GM19452 (cell line): Measurements from ENCODE around the gene COQ8A.
"Not testable (repeated sequence)": the region's sequence is repeated elsewhere in the genome, so short reads cannot be mapped to it uniquely, and the experiment has no call there.

Experiments
- ATAC-seq: cut with Tn5 transposase; IDR thresholded peaks from one replicate; pipeline ENCODE4 v1.9.1; 2021; ENCODE audit not compliant: unreplicated experiment

The COQ8A gene

GRCh38 chr1:226921504-226921903, 18.6 kb upstream of the COQ8A start:
- no peak for ATAC-seq

DNA sequence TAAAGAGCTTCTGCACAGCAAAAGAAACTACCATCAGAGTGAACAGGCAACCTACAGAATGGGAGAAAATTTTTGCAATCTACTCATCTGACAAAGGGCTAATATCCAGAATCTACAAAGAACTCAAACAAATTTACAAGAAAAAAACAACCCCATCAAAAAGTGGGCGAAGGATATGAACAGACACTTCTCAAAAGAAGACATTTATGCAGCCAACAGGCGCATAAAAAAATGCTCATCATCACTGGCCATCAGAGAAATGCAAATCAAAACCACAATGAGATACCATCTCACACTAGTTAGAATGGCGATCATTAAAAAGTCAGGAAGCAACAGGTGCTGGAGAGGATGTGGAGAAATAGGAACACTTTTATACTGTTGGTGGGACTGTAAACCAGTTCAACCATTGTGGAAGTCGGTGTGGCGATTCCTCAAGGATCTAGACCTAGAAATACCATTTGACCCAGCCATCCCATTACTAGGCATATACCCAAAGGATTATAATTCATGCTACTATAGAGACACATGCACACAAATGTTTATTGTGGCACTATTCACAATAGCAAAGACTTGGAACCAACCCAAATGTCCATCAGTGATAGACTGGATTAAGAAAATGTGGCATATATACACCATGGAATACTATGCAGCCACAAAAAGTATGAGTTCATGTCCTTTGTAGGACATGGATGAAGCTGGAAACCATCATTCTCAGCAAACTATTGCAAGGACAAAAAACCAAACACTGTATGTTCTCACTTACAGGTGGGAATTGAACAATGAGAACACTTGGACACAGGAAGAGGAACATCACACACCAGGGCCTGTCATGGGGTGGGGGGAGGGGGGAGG, 10.6 kb upstream of the COQ8A start:
- not testable (repeated sequence) for ATAC-seq

- ATAC-seq: no peak
These were observed 5.4 kb upstream of the COQ8A start for GRCh38 chr1:226934483-226935237.

DNA sequence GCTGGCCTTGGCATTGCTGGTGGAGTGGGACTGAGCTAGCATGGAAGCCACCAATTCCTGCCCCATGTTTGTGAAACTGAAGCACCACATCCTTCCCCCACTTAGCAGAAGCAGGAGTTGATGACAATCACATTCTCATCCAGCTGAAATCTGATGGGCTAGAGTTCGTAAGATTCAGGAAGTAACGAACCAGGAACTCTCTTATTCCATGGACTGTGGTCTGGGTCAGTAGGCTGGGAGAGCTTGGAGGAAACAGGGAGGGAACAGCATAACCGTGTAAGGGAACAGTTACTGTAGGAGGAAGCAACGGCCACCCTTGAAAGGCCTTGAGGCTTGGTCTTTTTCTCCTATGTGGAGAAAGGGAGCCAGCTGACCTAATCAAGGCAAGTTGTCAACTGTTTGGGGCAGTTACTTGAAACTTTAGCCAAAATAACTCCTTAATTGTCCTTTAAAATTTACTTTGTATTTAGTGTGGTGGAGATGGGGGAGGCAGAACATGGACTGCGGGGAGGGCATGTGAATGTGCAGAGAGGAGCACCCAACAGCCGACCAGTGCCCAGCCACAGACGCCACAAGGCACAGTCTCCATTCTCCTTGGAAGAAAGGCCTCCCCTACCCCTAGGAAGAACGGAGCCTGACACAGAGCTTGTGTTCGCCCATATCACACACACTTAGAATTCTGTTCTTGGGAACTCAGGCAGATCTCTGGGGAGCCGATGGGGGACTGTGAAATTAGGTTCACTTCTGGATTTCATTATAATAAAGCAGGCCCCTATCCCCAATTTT, 2.0 kb upstream of the COQ8A start:
- no peak for ATAC-seq

DNA sequence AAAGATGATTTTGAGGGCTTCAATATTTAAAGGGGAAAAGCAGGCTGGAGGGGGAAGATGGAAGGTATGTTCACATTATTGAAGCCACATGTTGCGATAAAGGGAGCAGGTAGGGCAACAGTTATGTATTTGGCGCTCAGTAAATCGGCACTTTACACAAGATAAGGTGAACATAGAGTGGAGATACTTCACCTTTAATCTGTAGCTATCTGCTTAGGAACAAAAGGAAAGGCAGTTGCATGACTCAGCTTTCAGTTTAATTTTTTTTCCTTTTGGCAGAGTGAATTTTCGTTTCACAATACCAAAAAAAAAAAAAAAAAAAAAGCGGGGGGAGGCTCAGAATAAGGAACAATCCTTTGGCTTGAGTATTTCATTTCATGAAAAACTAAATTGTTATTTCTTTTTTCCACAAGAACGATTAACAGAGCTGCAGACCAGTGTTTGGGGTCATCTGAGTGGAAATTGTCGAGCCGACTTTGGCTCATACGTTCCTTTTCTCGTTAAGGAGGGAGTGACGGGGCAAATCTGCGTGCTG, 1.1 kb upstream of the COQ8A start:
- no peak for ATAC-seq

DNA sequence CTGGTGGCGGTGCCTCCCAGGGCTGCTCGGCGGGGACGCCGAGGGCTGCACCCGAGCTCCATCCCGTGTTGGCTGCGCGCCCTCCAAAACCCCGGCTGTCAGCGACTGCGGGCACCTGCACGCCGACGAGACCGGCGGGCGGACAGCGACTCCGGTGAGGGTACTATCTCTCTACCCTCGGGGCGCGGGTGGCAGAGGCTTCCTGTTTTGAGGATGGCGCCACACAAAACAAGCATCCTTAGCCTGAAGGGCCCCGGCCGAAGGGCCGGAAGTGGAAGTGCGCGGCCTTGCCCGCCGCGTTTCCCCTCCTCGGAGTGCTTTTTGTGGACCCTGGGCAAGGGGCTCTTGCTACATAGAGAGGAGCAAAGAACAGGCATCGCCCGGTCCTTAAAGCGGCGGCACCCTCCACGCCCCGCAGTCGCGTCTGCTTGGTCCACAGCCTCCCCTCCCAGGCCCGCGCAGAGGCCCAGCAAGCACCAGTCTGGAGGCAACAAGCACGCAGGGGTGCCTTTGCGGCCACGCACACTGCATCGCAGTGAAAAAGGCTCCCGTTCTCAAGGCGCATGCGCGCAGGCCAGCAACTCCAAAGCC, 561 bp upstream of the COQ8A start:
- ATAC-seq: peak; percentile 29

- ATAC-seq: no peak
These were observed 643 bp downstream of the COQ8A start for GRCh38 chr1:226940806-226941067.

GRCh38 chr1:226942392-226942791, 2.3 kb downstream of the COQ8A start:
- ATAC-seq: no peak

GRCh38 chr1:226943156-226943555, 3.1 kb downstream of the COQ8A start:
- no peak for ATAC-seq

DNA sequence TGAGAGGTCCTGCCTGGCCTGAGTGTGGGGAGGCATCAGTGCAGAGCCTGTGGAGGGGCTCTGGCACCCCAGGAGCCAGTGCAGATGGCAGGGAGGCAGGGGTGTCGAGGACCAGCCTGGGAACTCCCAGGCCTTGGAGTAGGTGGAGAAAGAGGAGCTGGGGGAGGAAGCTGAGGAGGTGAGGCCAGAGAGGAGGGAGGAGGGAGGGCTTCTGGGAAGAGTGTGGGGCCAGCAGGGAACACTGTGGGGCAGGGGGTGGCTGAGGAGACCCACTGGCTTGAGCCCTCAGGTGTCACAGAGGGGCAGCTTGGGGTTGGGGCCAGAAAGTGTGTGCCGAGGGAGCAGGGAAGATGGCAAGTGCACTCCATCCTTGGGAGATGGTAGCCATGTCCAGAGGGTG, 3.8 kb downstream of the COQ8A start:
- no peak for ATAC-seq

- ATAC-seq: no peak
These were observed 5.2 kb downstream of the COQ8A start for GRCh38 chr1:226945106-226945857.

DNA sequence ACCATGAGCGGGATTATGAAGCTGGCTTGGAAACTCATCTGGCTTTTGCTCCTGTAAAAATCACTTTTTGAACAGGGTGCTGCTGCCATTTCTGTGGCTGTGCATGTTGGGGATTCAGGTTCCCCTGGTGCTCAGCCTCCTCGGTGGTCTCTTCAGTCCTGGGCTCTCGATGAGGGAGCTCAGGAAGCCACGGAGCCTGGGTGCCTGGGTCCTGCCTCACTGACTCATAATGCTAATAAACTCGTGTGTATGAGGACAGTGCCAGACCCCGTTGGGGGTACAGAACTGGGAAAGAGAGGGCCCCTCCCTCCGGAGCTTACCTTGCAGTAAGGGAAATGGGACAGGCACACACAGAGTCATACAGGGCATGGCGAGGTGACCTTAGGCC, 5.8 kb downstream of the COQ8A start:
- no peak for ATAC-seq

GRCh38 chr1:226946285-226946684, 6.2 kb downstream of the COQ8A start:
- no peak for ATAC-seq

- no peak for ATAC-seq
These were observed 6.7 kb downstream of the COQ8A start for GRCh38 chr1:226946841-226947240.

GRCh38 chr1:226948051-226948450, 8.0 kb downstream of the COQ8A start:
- ATAC-seq: no peak

- no peak for ATAC-seq
These were observed 8.4 kb downstream of the COQ8A start for GRCh38 chr1:226948480-226948879.

GRCh38 chr1:226948996-226949395, 8.9 kb downstream of the COQ8A start:
- ATAC-seq: no peak

GRCh38 chr1:226949401-226949800, 9.3 kb downstream of the COQ8A start:
- no peak for ATAC-seq

DNA sequence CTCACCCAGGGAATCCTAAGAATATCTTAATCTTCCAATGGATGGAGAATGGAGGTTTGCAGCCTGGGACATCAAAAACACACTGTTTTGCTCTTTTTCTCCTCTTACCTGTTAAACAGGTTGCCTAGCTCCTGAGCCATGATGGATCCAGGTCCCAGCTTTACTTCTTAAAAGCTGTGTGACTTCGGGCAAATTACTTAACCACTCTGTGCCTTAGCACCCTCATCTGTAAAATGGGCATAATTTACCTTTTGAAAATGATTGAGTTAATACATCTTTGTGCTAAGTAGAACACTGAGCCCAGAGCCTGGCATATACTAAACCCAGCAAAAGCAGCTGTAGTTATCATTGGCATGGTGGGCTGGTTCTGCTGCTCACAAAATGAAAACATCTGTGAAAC, 10.2 kb downstream of the COQ8A start:
- ATAC-seq: no peak

DNA sequence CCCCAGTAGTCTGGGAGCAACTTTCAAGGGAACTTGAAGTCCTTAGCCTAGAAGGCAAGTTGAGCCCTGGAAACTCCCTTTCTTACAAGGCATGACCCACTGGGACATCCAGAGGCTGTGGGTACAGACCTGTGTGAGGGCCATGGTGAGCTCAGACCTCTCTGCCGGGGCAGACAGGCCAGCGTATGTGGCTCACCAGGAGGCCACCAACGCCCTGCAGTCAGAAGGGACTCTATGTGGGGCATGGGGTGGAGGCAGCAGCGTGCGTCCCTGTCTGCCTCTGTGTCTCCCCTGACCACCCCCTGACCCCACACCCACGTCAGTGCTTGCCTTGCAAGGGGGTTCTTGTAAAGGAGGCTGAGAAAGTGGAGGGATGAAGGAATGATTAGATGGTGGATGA, 10.8 kb downstream of the COQ8A start:
- no peak for ATAC-seq
